Activated CD4-positive, alpha-beta T cell treated with anti-CD3 and anti-CD28 coated beads, Interleukin-10, Interleukin-2, amounts not matched to agents 100 ng/mL and 50 ng/mL, durations not matched to agents 16 hours and 8 hours (primary cell): ENCODE measurements around the gene CELSR3.

ENCODE experiments used
- DNase-seq: peaks from one replicate; pipeline ENCODE4 v3.0.0-alpha.2; 2020

Gene CELSR3

GRCh38 chr3:48631516-48632448, 30.9 kb downstream of the CELSR3 start:
- DNase-seq, result no peak

DNA sequence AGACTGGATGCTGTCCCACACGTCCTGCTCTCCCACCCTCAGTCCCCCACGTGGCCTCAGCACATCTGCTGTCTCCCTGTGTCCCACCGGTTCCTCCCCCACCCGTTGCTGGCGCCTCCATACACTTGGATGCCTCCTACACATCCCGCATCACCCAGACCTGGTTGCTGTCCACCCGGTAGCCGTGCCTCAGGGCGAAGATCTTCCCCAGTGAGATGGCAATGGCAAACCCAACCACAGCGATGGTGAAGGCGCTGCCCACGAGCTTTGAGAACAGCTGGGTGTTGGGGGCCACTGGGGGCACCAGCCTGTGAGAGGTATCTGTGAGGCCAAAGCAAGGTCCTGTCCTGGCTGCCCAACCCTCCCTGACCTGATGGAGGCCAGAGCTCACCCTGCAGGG, 31.9 kb downstream of the CELSR3 start:
- DNase-seq, result no peak

DNA sequence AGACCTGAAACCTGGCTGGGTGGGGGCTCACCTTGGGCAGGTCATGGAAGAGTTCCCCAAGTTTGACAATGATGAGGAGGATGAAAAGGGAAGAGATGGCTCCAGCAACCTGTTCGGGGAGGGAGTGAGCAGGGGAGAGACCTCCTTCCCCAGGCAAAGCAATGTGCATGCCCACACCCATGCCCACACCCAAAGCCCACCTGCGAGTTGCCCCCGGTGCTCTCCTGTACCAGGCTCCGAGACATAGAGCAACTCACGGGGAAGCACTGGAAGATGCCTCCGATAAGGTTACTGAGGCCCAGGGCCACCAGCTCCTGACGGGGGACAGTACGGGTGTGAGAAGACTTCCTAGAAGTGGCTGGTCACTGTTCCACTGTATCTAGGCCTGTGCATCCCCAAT, 32.3 kb downstream of the CELSR3 start:
- no peak for DNase-seq

GRCh38 chr3:48629894-48630293, 32.8 kb downstream of the CELSR3 start:
- no peak for DNase-seq

DNA sequence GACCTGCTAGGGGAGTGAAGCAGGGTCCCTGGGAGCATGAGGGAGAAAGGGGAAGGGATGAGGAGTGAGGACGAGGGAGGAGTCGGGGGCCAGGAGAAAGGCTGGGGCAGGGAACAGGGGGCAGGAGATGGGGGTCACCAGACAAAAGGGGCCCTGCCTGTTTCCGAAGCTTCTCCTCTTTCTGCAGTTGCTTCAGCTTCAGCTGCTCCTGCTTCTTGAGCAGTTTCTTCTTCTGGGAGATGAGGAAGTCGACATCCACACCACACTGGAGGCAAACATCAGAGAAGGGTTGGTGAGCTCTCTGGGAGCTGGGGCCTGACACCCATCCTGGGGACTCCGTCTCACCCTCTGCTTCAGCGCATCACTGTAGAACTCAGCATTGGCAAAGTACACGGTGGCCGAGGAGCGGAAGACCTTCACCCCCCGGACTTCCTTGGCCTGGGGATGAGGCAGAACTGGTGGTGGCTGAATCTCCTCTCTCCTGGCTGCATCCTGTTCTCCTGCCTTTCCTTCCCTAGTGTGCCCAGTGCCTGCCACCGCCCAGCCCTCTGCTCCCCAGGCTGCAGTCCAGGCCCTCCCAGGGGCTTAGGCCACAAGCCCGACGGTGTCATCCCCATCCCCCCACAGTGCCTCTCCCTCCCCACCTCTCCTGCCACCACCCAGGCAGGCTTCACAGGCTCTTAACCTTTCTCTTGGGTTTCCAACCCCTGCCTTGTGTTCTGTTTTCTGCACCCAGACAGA, 34.2 kb downstream of the CELSR3 start:
- DNase-seq, result no peak

DNA sequence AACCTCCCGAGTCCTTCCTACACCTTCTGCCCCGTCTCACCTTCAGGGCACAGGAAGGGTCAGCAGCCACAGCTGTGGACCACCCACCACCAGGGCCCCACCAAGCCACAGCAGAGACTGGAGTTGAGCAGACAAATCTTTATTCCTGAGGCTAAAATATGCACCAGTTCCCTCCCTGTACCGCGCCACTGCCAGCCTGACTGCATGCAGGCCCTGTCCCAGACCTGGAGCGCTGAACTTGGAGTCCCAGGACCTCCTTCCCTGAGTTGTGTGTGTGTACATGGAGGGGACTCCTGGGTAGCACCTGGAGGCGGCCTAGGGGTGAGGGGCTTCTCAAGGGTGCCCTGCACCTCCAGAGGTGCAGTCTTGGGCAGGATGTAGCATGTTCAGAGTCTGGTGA, 37.1 kb downstream of the CELSR3 start:
- no peak for DNase-seq

- no peak for DNase-seq
Measured at GRCh38 chr3:48624767-48625166, 37.9 kb downstream of the CELSR3 start.

GRCh38 chr3:48623851-48624547, 38.7 kb downstream of the CELSR3 start:
- DNase-seq, result no peak

DNA sequence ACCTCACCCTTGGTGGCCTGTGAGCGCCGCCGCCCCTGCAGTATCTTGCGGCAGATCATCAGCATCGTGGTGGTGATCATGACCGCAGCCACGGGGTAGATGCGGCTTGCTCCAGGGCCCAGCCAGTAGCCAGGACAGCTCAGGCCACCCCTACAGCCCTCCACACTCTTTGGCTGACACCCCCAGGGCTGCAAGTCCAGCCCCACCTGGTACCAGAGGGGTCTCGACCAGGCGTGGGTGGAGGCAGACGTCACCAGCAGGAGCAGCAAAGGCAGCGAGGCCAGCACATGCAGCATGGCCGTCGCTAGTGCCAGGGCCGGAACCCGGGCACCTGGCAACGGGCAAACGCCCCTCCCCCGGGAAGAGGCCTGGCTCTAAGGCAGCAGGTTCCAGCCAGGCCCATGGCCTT, 41.2 kb downstream of the CELSR3 start, which contains the start of gene TMEM89:
Gene TMEM89 (minus strand): TSS at position 309 of the 409 bp plus-strand sequence. CDS start 13 bp downstream, at position 296.
- DNase-seq, result no peak

- DNase-seq, result no peak
Measured at GRCh38 chr3:48619541-48620524, 42.9 kb downstream of the CELSR3 start.

DNA sequence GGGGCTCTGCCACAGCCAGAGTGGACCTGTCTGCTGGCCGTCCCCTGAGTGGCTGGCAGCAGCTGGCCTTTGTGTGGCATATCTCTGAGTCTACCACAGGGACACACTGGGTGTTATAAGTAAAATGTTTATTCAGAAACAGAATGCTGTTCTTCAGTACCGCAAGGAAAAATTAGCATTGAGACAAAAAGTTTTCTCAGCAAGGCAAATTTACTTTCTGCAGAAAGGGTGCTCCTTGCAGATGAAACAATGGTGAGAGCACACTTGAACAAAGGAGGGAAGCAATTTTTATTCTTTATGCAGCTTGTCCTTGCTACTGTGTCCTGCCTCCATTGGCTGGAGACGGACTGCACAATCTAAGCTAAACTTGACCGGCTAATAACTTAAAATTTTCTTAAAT, 45.1 kb downstream of the CELSR3 start:
- no peak for DNase-seq

GRCh38 chr3:48614044-48614443, 48.6 kb downstream of the CELSR3 start:
- peak; percentile 80 for DNase-seq

DNA sequence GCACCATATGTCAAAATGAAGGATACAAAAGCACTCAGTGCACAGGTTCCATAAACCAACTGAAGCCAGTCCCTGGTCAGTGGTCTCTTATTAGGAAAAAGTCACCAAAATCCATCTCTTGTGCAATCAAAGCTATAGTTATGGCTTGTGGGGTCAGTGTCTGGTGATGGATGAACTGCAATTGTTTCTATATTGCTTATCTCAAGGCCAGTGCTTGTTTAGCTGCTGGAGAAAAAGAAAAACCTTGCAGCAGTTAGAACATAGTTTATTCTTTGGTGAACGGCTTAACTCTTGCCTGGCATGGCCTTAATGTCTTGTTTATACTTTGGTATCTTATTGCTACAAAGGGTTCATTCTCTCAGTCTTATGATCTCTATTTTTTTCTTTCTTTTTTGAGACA, 50.4 kb downstream of the CELSR3 start:
- no peak for DNase-seq

DNA sequence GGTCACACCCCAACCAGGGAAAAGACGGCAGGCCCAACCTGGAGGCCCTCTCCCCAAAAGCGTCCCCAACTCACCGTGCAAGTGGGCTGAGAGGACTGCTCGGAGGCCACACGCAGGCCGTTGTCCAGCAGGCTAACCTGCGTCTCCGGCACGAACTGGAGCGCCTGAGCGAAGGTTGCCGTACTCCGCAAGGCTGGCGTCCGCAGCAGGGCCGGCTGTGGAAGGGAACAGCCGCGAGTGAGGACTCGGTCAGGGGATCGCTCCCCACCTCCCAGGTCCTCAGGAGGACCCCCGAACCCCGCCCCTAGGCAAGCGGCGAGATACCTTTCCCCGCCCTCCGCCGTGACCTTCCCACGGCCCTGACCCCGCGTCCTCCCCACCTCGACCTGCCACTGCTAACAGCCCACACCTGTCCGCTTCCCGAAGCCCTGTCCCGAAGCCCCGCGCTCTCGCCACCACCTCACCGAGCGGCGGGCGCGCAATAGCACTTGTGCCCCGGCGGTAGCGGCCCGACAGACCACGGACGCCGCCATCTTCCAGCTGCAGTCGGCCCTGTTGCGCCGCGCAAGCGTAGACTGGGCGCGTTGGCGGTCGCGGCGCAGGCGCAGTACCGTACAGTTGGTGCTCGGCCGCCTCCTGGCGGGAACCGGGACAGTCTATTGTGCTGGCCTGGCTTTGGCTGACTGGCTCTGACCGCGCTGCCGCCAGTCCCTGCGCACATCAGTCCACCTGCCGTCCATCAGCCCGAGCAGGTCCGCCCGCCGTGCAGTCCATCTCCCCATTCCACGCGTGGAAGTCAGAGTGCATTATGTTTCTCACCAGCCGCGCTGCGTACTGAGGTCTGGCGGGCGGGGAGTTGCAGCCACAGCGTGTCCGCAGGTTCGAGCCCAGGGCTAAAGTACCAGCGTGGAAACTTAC, 53.3 kb downstream of the CELSR3 start, which contains the start of gene UQCRC1:
Gene UQCRC1 (minus strand): TSS at position 559 of the 918 bp plus-strand sequence. CDS start 26 bp downstream, at position 533.
- DNase-seq, result peak; percentile 96

DNA sequence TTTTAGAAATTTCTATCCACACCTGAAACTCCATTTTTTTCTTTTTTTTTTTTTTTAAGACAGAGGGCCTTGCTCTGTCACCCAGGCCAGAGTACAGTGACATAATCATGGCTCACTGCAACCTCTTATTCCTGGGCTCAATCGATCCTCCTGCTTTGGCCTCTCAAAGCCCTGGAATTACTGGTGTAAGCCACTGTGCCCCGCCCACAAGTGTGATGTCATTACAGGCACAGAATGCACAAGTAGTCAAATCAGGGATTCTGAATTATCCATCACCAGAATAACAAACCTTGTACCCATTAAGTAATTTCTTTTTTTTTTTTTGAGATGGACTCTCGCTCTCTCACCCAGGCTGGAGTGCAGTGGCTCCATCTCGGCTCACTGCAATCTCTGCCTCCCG, 55.2 kb downstream of the CELSR3 start:
- DNase-seq, result peak; percentile 27

GRCh38 chr3:48601622-48601994, 61.1 kb downstream of the CELSR3 start:
- no peak for DNase-seq

GRCh38 chr3:48600711-48601621, 61.7 kb downstream of the CELSR3 start:
- no peak for DNase-seq

GRCh38 chr3:48599509-48600285, 63.0 kb downstream of the CELSR3 start:
- DNase-seq, result no peak

DNA sequence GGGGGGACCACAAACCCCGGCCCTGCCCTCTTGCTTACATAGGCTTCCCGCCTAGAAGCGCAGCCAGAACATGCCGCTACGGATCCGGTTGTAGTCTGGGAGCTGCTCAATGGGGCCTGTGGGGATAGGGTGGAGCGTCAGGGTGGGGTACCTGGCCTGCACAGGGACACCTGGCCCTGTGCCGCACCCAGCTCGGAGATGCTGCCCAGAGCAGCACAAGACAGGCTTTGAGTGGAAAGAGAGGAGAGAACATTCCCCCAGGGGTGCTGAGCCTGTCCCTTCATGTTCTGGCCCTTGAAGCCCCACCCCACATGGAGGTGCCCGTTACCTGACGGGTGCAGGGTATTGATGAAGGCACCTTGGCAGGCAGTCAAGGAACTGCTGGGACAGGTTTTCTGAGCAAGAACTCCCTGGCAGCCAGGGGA, 63.6 kb downstream of the CELSR3 start:
- no peak for DNase-seq
